Glomerular visceral epithelial cell (primary cell): Measurements from ENCODE around the gene PROM2.
"Not testable (repeated sequence)": the region's sequence is repeated elsewhere in the genome, so short reads cannot be mapped to it uniquely, and the experiment has no call there.

Experiments used
- DNase-seq: peaks from one replicate; pipeline ENCODE4 v3.0.0-alpha.2; 2016; ENCODE audit errors: extremely low spot score

The PROM2 gene

GRCh38 chr2:95268211-95269035 lies 5.8 kb upstream of the PROM2 start:
- no peak for DNase-seq

DNA sequence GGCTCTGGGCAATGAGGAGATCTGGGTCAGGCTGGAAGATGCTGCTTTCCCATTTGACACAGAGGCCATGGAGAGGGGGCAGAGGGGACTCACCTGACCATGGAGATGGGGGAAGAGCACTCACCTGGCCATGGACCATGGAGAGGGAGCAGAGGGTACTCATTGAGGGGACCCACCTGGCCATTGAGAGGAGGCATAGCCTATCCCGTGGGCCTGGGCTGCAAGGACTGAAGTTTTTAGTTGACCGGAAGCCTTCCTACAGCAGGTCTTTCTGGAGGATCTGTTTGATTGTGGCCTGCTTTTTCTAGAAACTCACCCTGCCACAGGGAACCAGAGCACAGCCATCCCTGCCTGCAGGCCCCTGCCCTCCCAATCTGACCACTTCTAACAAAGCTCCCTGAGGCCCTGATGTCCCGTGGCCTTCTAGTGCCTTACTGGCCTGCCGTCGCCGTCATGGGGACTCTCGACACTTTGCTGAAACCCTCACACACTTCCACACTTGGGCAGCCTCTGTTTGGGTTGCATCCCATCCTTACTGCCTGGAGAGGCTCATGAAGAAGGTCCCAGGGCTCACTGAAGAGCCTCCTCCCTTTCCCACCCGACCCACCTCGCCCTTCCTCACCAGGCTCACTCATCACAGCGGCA lies 5.1 kb upstream of the PROM2 start:
- no peak for DNase-seq

DNA sequence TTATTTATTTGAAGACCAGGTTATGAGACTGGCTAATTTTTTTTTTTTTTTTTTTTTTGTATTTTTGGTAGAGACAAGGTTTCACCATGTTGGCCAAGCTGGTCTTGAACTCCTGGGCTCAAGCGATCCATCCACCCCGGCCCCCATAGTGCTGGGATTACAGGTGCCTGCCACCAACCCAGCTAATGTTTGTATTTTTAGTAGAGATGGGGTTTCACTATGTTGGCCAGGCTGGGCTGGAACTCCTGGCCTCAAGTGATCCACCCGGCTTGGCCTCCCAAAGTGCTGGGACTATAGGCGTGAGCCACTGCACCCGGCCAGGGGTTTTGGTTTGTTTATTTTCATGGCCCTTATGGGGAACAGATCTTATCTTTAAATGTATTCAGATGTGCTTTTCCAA lies 4.5 kb upstream of the PROM2 start:
- DNase-seq = not testable (repeated sequence)

GRCh38 chr2:95270541-95271081 lies 3.6 kb upstream of the PROM2 start:
- no peak for DNase-seq

GRCh38 chr2:95271381-95271971 lies 2.8 kb upstream of the PROM2 start:
- DNase-seq = no peak

DNA sequence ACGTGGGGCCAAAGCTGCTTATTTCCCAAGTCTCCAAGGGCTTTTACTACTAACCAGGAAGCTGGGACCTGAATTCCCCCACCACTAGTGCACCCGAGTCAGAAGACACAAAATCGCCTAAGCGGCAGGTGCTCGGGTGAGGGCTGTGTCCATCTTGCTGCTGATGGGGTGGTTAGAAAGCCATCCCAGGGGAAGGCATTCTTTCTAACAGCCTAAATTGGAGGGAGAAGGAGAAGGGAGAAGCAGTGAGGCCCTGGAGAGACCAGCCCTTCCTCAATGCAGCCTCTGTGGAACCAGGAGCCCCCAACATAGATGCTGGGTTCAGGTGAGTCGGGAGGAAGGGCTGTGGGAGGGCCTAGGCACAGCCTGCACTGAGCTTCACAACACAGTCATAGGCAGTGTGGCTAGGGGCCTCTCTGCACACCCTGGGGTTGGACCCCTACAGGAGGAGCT lies 1.9 kb upstream of the PROM2 start:
- no peak for DNase-seq

DNA sequence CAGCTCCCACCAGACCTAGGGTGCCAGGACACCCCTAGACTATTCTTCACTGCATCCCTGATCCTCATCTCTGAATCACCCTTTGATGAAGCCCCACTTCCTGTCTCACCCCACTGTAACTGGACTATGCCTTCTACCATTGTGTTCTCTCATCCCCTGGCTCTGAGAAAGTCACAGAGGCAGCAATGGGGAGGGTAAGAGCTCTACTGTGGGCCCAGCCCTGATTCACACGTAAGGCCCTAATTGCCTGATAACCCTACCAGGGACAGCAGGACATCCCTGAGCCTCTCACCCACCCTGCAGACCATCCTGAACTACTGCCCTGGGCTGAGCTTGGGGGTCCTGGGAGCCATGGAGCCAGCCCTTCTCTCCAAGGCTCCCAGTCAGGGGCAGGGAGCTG lies 1.5 kb upstream of the PROM2 start:
- no peak for DNase-seq

DNA sequence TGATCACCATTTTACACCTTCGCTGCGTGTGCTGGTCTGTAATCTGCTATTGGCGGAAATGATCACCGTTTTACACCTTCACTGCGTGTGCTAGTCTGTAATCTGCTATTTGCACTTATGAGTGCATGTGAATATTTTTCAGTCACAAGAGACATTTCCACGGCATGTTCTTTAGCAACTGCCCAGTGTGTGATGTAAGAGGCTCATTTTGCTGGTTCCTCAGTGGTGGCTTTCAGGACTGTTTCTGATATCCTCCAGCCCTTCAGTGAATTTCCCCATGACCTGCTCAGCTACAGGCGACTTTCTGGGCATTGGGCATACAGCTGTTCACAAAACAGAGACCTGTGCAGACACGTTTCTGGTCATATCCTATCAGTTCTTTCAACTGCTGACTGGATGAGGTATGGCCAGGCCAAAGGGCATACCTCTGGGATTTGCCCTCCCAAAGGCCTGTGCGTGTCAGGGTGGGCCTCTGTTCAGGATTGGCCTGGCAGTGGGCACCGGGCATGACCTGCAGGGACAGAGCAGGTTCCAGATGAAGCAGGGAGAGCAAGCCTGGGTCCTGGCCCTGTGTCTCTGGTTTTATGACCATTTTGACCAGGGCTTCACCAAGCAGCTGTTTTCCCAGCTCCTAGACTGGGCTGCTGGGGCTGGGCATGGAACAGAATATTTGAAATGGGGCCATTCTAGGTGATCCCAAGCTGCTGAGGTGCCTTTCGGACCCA lies 521 bp upstream of the PROM2 start:
- DNase-seq = no peak

GRCh38 chr2:95275151-95275515 lies 884 bp downstream of the PROM2 start:
- no peak for DNase-seq

DNA sequence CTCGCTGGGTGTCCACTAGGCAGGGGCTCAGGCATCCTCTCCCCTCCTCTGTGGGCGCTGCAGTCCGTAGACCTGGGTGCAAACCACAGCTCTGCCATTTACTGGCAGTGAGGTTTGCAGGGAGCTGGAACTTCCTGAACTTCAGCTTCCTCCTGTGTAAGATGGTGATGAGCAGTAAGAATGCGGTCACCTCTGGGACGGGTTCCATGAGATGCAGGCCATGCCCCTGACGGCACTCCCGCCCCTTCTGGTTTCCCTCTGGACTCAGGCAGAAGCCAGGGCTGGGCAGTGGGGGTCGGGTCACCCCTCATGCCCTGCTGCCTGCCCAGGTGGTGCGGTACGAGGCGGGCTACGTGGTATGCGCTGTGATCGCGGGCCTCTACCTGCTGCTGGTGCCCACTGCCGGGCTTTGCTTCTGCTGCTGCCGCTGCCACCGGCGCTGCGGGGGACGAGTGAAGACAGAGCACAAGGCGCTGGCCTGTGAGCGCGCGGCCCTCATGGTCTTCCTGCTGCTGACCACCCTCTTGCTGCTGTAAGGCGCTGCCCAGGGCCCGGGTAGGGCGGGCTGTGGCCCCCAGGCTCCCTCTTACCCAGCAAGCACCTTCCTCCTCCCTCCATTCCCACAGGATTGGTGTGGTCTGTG lies 1.5 kb downstream of the PROM2 start:
- no peak for DNase-seq

DNA sequence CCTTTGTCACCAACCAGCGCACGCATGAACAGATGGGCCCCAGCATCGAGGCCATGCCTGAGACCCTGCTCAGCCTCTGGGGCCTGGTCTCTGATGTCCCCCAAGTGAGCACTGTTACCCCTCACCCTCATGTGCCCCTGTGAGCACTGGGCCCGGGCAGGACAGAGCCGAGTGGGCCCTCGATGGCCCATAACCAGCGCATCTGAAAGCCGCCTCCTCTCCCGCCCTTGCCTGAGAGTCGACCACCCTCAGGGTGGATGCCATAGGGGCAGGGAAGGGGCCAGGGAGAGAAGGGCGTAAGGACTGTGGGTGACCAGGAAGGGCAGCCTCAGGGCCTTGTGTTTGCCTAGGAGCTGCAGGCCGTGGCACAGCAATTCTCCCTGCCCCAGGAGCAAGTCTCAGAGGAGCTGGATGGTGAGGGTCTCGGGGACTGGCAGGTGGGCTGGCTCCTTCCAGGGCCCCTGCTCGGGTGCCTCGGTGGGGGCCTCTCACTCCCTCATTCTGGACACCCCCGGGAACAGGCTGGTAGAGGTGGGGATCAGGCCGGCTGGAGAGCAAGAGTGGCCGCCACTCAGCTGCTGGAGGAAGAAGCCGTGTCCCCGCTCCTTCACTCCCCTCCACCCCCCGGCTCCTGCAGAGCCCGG lies 2.1 kb downstream of the PROM2 start:
- no peak for DNase-seq

GRCh38 chr2:95276888-95277245 lies 2.6 kb downstream of the PROM2 start:
- DNase-seq = no peak

GRCh38 chr2:95277246-95277906 lies 3.1 kb downstream of the PROM2 start:
- no peak for DNase-seq

DNA sequence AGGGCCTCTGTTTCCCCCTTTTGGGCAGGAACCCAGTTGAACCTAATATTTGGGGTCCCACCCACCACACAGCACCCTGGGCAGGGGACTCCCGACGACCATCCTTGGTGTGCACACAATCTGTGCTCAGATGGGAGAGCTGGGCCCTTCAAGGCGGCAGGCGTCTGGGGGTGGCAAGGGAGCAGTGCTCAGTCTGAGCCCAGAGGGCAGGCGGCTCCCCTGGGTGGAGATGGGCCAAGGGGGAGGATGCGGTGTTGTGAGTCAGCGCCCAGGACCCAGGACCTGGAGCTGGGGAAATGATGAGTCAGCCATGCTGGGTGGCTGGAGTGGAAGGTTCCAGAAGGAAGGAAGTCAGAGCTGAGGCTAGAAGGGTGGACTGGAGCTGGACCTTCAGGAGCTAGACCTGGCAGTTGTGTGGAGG lies 3.8 kb downstream of the PROM2 start:
- DNase-seq = peak; percentile 79

DNA sequence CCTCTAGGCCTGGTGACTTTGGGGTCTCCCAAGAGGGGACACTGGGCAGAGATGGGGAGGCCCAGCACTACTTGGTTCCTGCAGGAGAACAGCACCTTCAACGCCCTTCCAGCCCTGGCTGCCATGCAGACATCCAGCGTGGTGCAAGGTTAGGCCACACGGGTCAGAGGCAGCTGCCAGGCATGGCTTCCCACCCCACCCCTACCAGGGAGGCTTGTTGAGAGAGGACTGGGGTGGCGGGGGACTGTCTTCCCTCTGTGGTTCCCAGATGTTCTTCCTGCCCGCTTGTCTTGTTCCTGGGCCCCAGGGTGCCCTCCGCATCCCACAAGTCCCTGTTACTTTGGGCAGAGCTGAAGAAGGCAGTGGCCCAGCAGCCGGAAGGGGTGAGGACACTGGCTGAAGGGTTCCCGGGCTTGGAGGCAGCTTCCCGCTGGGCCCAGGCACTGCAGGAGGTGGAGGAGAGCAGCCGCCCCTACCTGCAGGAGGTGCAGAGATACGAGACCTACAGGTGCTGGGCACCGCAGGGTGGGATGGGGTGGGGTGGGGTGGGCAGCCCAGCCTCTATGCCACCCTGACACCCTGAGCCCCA lies 4.5 kb downstream of the PROM2 start:
- DNase-seq = no peak

DNA sequence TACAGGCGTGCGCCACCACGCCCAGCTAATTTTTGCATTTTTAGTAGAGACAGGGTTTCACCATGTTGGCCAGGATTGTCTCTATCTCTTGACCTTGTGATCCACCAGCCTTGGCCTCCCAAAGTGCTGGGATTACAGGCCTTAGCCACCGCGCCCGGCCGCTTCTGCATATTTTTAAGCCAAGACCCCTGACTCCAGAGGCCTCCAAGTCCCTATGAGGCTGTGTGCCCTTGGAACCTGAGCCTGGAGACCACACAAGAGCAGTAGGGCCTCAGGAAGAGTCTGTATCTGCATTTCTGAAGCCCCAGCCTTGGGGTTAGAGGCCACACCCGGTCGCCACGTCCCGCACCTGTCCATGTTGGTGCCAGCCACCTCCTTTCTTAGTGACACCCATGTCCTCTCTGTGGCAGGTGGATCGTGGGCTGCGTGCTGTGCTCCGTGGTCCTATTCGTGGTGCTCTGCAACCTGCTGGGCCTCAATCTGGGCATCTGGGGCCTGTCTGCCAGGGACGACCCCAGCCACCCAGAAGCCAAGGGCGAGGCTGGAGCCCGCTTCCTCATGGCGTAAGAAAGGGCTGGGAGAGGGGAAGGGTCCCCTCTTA lies 5.3 kb downstream of the PROM2 start:
- no peak for DNase-seq

DNA sequence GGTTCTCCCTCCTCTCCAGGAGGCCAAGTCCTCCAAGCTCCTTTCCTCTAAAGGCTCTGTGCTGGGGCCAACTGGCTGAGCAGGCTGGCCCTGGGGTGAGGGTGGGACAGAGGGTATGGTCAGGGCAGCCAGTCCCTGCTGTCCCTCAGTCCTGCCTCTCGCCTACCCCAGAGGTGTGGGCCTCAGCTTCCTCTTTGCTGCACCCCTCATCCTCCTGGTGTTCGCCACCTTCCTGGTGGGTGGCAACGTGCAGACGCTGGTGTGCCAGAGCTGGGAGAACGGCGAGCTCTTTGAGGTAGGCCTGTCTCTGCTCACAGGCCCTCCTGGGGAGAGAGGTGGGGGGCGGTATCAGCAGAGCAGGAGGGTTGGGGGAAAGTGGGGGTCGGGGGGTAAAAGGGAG lies 6.8 kb downstream of the PROM2 start:
- DNase-seq = no peak

- DNase-seq = no peak
Observed at GRCh38 chr2:95281786-95282185, 7.5 kb downstream of the PROM2 start.

- no peak for DNase-seq
Observed at GRCh38 chr2:95282458-95282857, 8.2 kb downstream of the PROM2 start.

GRCh38 chr2:95283562-95283961 lies 9.3 kb downstream of the PROM2 start:
- DNase-seq = no peak
